Osteocyte (in vitro differentiated cells): ENCODE results near the gene ADGRG6. TPM values are rescaled to one million over a fixed set of nuclear protein-coding genes. Genes with fewer than 3 reads are reported as not detected.

ENCODE experiments used
- DNase-seq: peaks from one replicate; pipeline ENCODE4 v3.0.0; 2021; ENCODE audit warnings: mixed read lengths; ENCODE audit not compliant: unreplicated experiment; ENCODE audit errors: extremely low spot score
- H3K27ac Mint-ChIP-seq: one replicate; pipeline ENCODE4 v1.8.0; 2021; ENCODE audit warnings: mild to moderate bottlenecking, mixed read lengths; ENCODE audit not compliant: unreplicated experiment
- H3K27me3 Mint-ChIP-seq: one replicate; pipeline ENCODE4 v1.8.0; 2021; ENCODE audit warnings: mixed read lengths; ENCODE audit not compliant: unreplicated experiment
- H3K36me3 Mint-ChIP-seq: one replicate; pipeline ENCODE4 v1.8.0; 2021; ENCODE audit warnings: mixed read lengths; ENCODE audit not compliant: unreplicated experiment
- H3K4me1 Mint-ChIP-seq: one replicate; pipeline ENCODE4 v1.8.0; 2021; ENCODE audit warnings: mixed read lengths; ENCODE audit not compliant: unreplicated experiment
- H3K4me3 Mint-ChIP-seq: one replicate; pipeline ENCODE4 v1.8.0; 2021; ENCODE audit warnings: mild to moderate bottlenecking, moderate library complexity, mixed read lengths; ENCODE audit not compliant: unreplicated experiment
- H3K9me3 Mint-ChIP-seq: one replicate; pipeline ENCODE4 v1.8.0; 2021; ENCODE audit warnings: mixed read lengths; ENCODE audit not compliant: unreplicated experiment
- CTCF ChIP-seq: fragments of 200-600 bp; sonication (generic); IDR thresholded peaks from 2 replicates; pipeline ENCODE4 v1.5.0; 2021; ENCODE audit warnings: antibody characterized with exemption, mild to moderate bottlenecking, moderate library complexity
- total RNA-seq: library from RNA; stranded (reverse); gene quantifications from 2 replicates; pipeline ENCODE4 v1.2.1, GENCODE V29; 2021

Gene ADGRG6
- total RNA-seq, 1 donor from 2014 or later: 0.51 TPM

- TF ChIP-seq CTCF: no peak
- H3K27ac Mint-ChIP-seq: no peak overlapping the region
- peaks cover 8% of the 10 kb centered on the region for H3K27me3 Mint-ChIP-seq
- no peaks in the 10 kb centered on the region for H3K4me1 Mint-ChIP-seq
- H3K9me3 Mint-ChIP-seq: no peaks in the 10 kb centered on the region
- no peak overlapping the region for H3K4me3 Mint-ChIP-seq
- no peaks in the 10 kb centered on the region for H3K36me3 Mint-ChIP-seq
- DNase-seq: no peak
Measured at GRCh38 chr6:142320366-142320765, 18.6 kb downstream of the ADGRG6 start.

GRCh38 chr6:142321451-142321850 lies 19.6 kb downstream of the ADGRG6 start:
- TF ChIP-seq CTCF: no peak
- Mint-ChIP-seq H3K36me3 (no peaks in the 10 kb centered on the region), H3K4me3 (no peak overlapping the region), H3K4me1 (no peaks in the 10 kb centered on the region), H3K27me3 (peaks cover 8% of the 10 kb centered on the region), H3K9me3 (no peaks in the 10 kb centered on the region), H3K27ac (no peak overlapping the region)
- DNase-seq: no peak

GRCh38 chr6:142322066-142322465 lies 20.3 kb downstream of the ADGRG6 start:
- TF ChIP-seq CTCF: no peak
- no peaks in the 10 kb centered on the region for H3K4me1 Mint-ChIP-seq
- no peaks in the 10 kb centered on the region for H3K36me3 Mint-ChIP-seq
- no peaks in the 10 kb centered on the region for H3K9me3 Mint-ChIP-seq
- H3K4me3 Mint-ChIP-seq: no peak overlapping the region
- DNase-seq: no peak
- H3K27me3 Mint-ChIP-seq: peaks cover 8% of the 10 kb centered on the region
- no peak overlapping the region for H3K27ac Mint-ChIP-seq

- TF ChIP-seq CTCF: no peak
- H3K4me3 Mint-ChIP-seq: no peak overlapping the region
- no peaks in the 10 kb centered on the region for H3K36me3 Mint-ChIP-seq
- no peaks in the 10 kb centered on the region for H3K4me1 Mint-ChIP-seq
- no peaks in the 10 kb centered on the region for H3K9me3 Mint-ChIP-seq
- H3K27ac Mint-ChIP-seq: no peak overlapping the region
- no peak for DNase-seq
- peaks cover 8% of the 10 kb centered on the region for H3K27me3 Mint-ChIP-seq
Measured at GRCh38 chr6:142322504-142323198, 20.8 kb downstream of the ADGRG6 start.

GRCh38 chr6:142323377-142323776 lies 21.6 kb downstream of the ADGRG6 start:
- H3K4me1 Mint-ChIP-seq: no peaks in the 10 kb centered on the region
- H3K4me3 Mint-ChIP-seq: no peak overlapping the region
- H3K9me3 Mint-ChIP-seq: no peaks in the 10 kb centered on the region

More at GRCh38 chr6:142323377-142323776, 21.6 kb downstream of the ADGRG6 start:
- H3K36me3 Mint-ChIP-seq: no peaks in the 10 kb centered on the region
- H3K27ac Mint-ChIP-seq: no peak overlapping the region
- TF ChIP-seq CTCF: no peak
- H3K27me3 Mint-ChIP-seq: peaks cover 8% of the 10 kb centered on the region
- DNase-seq: no peak
